SH-SY5Y (cell line): ENCODE data around the gene MYRF.

Experiments
- GATA2 ChIP-seq: IDR thresholded peaks from 2 replicates; pipeline ENCODE4 v1.6.1; 2011; ENCODE audit warnings: mild to moderate bottlenecking, low read depth, low read length
- GATA3 ChIP-seq: IDR thresholded peaks from 2 replicates; pipeline ENCODE4 v1.6.1; 2011; ENCODE audit warnings: low read depth, mild to moderate bottlenecking, low read length, moderate library complexity

MYRF gene

DNA sequence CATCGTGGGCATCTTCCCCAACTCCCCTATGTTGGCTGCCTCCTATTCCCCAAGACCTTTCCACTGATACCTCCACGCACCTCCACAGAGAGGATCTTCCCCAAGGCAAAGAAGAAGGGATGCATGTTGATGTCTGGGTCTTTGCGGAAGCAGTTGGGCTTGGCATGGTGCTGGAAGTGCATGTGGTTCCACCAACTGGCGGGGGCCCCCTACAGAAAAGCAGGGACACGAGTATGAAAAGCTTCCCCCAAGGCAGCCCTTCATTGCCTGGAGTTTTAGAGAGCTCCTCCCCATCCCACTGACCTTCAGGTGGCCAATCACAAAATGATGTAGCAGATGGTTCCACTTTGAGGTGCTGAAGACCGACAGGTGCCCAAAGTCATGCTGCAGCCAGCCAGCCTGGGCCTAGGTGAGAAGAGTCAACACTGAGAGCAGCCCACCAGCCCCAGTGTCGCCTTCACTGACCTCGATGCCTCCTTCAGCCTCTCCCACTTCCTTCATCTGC, 58.3 kb downstream of the MYRF start:
- TF ChIP-seq GATA3 (no peak), GATA2 (no peak)

DNA sequence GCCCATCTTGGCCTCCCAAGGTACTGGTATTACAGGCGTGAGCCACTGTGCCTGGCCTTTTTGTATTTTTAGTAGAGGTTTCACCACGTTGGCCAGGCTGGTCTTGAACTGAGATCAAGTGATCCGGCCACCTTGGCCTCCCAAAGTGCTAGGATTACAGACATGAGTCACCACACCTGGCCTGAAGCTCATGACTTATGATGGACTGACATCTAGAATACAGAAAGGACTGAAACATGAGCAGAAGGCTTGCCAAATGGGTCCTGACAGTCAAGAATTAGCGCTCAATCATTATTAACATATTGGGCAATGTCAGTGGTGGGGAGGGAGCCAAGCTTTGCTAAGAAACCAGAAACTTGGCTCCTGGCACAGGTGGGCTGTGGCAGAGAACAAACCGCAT, 59.4 kb downstream of the MYRF start:
- TF ChIP-seq GATA3 (no peak), GATA2 (no peak)

- no peak for TF ChIP-seq GATA3
- no peak for TF ChIP-seq GATA2
Measured at GRCh38 chr11:61812736-61813411, 60.4 kb downstream of the MYRF start.

DNA sequence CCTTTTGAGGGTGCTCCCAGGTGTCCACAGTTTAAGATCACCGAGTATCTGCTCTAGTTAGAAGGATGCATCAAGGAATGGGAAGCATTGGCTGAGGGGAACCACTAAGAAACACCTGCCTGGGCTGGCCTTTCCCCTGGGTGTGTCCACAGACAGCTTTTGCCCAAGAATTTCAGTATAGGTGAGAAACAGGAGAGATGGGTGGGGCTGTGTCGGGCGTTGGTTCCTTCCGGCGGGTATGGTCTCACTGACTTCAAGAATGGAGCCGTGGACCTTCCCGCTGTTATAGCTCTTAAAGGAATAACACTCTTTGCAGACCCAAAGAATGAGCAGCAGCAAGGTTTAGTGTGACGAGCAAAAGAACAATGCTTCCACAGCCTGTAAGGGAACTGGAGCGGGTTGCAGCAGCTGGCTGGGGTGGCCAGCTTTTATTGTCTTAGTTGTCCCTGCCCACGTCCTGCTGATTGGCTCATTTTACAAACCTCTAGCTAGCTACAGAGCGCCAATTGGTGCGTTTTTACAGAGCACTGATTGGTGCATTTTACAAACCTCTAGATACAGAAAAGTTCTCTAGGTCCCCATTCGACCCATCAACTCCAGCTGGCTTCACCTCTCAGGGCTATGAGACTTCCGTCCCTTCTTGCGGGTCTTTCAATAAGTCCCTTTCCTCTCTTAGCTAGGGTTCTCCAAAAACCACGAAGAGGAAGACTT, 62.0 kb downstream of the MYRF start:
- TF ChIP-seq GATA3: no peak
- no peak for TF ChIP-seq GATA2

DNA sequence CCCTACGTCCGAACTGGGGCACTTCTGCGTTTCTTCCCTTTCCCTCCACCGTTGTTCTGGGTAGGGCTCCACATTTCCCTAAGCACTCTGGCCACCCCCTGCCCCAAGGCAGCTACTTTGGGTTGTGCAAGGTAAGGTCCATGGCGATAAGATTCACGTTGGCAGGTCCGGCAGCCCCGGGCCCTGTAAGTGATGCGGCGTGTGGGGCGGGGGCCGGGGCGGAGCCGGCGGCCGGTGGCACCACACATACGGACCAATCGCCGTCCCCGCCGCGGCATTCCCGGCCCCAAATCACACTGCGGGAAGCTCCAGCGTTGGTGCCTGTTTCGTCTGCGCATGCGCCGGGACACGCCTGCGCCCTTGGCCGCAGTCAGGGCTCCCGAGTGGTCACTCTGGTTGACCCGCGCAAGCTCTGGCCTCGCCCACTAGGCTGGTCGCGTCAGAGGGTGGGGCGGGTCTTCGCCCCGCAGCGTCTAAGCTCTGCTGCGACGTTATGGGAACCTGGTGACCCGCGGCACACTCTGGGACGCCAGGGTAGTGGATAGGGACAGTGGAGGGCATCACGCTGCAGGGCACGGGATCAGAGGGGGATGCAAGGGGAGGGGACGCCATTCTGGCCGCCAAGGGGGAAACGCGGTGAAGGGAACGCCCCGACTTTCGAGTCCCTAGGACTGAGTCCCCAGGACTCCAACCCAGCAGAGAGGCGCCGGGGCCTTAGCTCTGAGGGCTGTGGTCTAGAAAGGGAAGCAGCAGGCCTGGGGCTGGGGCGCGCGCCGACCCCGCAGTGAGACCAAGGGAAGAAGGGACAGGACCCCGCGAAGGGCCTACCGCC, 62.7 kb downstream of the MYRF start:
- no peak for TF ChIP-seq GATA3
- 0 out of 2 replicates have a peak, but pooled peaks have one; percentile 30 for TF ChIP-seq GATA2

- TF ChIP-seq GATA2 (no peak), GATA3 (no peak)
Measured at GRCh38 chr11:61815790-61816735, 63.6 kb downstream of the MYRF start.

- TF ChIP-seq GATA2: no peak
- no peak for TF ChIP-seq GATA3
Measured at GRCh38 chr11:61816736-61817455, 64.5 kb downstream of the MYRF start, which contains the start of gene FADS1. TSS of gene FADS1 (minus strand) at chr11:61817003. CDS start at chr11:61816929, 74 bp downstream.

DNA sequence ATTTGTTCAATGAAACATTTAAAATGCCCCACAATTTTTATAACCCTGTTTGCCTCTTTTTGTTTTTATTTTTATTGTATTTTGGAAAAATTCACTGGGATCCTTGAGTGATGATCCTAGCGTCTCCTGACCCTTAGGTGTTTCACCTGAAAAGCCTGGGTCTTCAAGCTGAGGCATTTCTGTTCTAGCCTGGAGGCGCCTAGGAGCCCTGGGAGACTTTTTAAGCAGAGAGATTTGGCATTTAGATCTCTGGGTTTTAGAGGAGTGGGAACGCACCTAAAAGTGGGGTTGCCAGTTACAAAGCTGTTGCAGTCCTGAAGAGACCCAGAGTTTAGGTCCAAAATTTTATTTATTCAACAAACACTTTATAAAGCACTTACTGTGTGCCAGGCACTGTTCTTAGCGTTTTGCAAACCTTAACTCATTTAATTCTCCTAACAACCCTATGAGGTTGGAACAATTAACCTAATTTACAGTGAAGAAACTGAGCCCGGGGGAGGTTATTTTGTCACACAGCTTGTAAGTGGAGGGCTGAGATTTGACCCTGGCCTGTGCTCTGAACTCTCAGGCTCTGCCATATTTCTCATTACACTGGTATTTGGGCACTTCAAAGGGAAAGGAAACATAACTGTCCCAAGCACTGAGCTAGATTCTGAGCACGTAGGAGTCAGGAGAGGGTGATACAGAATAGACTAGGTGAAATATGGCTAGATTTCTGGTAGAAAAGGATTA, 65.2 kb downstream of the MYRF start:
- no peak for TF ChIP-seq GATA2
- no peak for TF ChIP-seq GATA3

GRCh38 chr11:61820174-61820573, 67.7 kb downstream of the MYRF start:
- TF ChIP-seq GATA2 (no peak), GATA3 (no peak)

DNA sequence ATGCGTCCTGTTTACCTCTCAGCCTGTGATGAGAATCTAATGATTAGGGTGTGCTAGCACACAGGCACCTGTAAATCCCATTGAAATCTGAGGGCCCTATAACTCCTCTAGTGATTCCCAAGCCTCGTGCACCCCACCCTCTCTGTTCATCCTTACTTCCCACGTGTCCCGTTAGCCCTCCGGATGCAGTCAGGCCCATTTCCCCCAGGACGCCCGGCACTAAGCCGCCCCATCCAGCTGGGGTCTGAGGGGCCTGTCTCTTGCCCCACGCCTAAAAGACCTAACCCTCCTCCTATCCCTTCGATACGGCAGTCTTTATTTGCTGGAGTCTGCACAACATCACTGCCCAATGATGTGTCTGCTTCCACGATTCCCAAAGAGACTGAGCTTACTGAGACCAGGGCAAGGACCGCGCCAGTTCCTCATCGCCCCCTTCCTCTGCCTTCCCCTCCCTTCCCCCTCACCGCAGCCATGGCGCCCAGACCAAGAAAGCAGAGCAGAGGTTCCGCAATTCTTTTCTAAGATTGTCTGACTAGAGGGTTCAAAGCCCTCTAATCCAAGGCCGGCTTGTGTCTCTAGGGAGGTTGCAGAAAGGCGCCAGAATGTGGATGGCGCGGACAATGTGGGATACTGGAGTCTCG, 74.6 kb downstream of the MYRF start:
- TF ChIP-seq GATA3: no peak
- no peak for TF ChIP-seq GATA2

DNA sequence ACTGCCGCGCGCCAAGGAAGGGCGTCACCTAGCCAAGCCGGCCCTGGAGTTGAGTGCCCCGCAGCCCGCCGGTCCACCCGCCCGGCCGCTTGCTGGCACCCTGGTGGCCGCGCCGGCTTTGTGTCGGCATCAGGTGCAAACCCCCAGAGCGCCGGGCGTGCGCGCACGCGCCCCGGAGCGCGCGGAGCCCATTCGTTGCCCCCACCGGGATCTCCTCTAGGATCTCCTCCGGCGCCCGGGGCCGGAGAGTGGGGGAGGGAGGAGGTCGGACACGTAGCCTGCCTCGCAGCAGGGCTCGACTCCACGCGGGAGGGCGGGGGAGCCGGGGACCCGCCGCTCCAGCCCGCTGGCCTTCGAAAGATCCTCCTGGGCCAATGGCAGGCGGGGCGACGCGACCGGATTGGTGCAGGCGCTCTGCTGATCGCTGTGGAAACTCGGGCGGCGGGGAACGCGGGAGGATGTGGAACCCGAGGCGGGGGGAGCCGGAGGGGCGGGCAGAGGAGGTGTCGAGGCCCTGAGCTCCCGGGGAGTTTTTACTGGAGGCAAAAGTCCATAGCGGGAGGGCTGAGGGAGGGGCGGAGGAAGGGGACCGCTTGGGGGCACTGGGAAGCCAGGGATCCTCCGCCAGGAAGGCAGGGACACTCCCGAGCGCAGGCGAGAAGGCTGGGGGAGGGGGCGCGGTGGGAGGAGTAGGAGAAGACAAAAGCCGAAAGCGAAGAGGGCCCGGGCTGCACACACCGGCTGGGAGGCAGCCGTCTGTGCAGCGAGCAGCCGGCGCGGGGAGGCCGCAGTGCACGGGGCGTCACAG, 75.3 kb downstream of the MYRF start, which contains the start of gene FADS2:
FADS2 (plus strand) TSS at position 730 of the 808 bp plus-strand sequence. CDS start 91 bp downstream, outside the sequence.
- TF ChIP-seq GATA3: no peak
- TF ChIP-seq GATA2: peak; percentile 92
